OCI-LY1 (cell line): ENCODE results near the gene TAC3.

Source experiments
- H2AFZ ChIP-seq: fragments of 200-600 bp; sonication (generic), shearing (Covaris generic); 2 replicates; pipeline ENCODE4 v1.6.0; 2014; ENCODE audit warnings: antibody characterized with exemption, mild to moderate bottlenecking, low read length
- H3F3A ChIP-seq: fragments of 200-600 bp; sonication (generic), shearing (Covaris generic); 2 replicates; pipeline ENCODE4 v1.6.0; 2014; ENCODE audit warnings: mild to moderate bottlenecking, antibody characterized with exemption, low read length, moderate library complexity; ENCODE audit not compliant: insufficient read depth
- H3K27ac ChIP-seq: fragments of 200-600 bp; sonication (generic); 2 replicates; pipeline ENCODE4 v1.5.1; 2014; ENCODE audit warnings: low read length, mixed run types, mild to moderate bottlenecking, low read depth; ENCODE audit not compliant: poor library complexity, severe bottlenecking
- H3K27me3 ChIP-seq: fragments of 200-600 bp; sonication (generic); 2 replicates; pipeline ENCODE4 v1.6.0; 2014; ENCODE audit warnings: antibody characterized with exemption, mild to moderate bottlenecking, low read length, moderate library complexity; ENCODE audit not compliant: insufficient read depth
- H3K36me3 ChIP-seq: fragments of 200-600 bp; sonication (generic); 2 replicates; pipeline ENCODE4 v1.6.1; 2014; ENCODE audit warnings: mild to moderate bottlenecking, antibody characterized with exemption, low read length, moderate library complexity, mixed read lengths; ENCODE audit not compliant: insufficient read depth
- H3K4me1 ChIP-seq: fragments of 200-600 bp; sonication (generic); 2 replicates; pipeline ENCODE4 v1.5.1; 2014; ENCODE audit warnings: mild to moderate bottlenecking, low read length, moderate library complexity; ENCODE audit not compliant: insufficient read depth, severe bottlenecking
- H3K4me2 ChIP-seq: fragments of 200-600 bp; sonication (generic), shearing (Covaris generic); 2 replicates; pipeline ENCODE4 v1.6.1; 2014; ENCODE audit warnings: low read length
- H3K4me3 ChIP-seq: fragments of 200-600 bp; sonication (generic); 2 replicates; pipeline ENCODE4 v1.5.1; 2014; ENCODE audit warnings: low read length, low read depth, mild to moderate bottlenecking, mixed read lengths; ENCODE audit not compliant: poor library complexity, severe bottlenecking
- H3K79me2 ChIP-seq: fragments of 200-600 bp; shearing (Covaris generic); 2 replicates; pipeline ENCODE4 v1.6.1; 2016; ENCODE audit warnings: mixed run types, low read length, mixed read lengths; ENCODE audit not compliant: insufficient read depth
- H3K9ac ChIP-seq: fragments of 200-600 bp; sonication (generic), shearing (Covaris generic); 2 replicates; pipeline ENCODE4 v1.6.1; 2014; ENCODE audit warnings: mild to moderate bottlenecking, low read length, mixed read lengths
- H3K9me2 ChIP-seq: fragments of 200-600 bp; sonication (generic), shearing (Covaris generic); 2 replicates; pipeline ENCODE4 v1.6.1; 2014; ENCODE audit warnings: low read depth, mild to moderate bottlenecking, low read length, mixed read lengths
- H3K9me3 ChIP-seq: fragments of 200-600 bp; shearing (Covaris generic); 2 replicates; pipeline ENCODE4 v1.6.1; 2014; ENCODE audit warnings: low read length, mixed read lengths
- H4K20me1 ChIP-seq: fragments of 200-600 bp; sonication (generic), shearing (Covaris generic); 2 replicates; pipeline ENCODE4 v1.6.0; 2016; ENCODE audit warnings: mild to moderate bottlenecking, low read length; ENCODE audit not compliant: insufficient read depth
- CTCF ChIP-seq: fragments of 200-600 bp; sonication (generic), shearing (Covaris generic); IDR thresholded peaks from 2 replicates; pipeline ENCODE4 v1.5.1; 2017; ENCODE audit warnings: mild to moderate bottlenecking, antibody characterized with exemption, low read length, moderate library complexity, mixed read lengths
- EZH2 ChIP-seq: fragments of 200-600 bp; sonication (generic), shearing (Covaris generic); IDR thresholded peaks from 2 replicates; pipeline ENCODE4 v1.8.0; 2017; ENCODE audit warnings: borderline replicate concordance, mixed run types, mild to moderate bottlenecking, antibody characterized with exemption, low read length, moderate library complexity, mixed read lengths

TAC3 gene

GRCh38 chr12:57009949-57010626 lies 6.2 kb downstream of the TAC3 start:
- 0 out of 2 replicates have a peak, but pooled peaks cover 6% of the 10 kb centered on the region for H3K79me2 ChIP-seq
- H3K9me3 ChIP-seq, result no peaks in the 10 kb centered on the region
- peaks cover 15% of the 10 kb centered on the region for H3K4me1 ChIP-seq
- no peaks in the 10 kb centered on the region for H3F3A ChIP-seq
- H2AFZ ChIP-seq, result no peak overlapping the region
- no peaks in the 10 kb centered on the region for H3K9me2 ChIP-seq
- H3K27ac ChIP-seq, result no peak overlapping the region
- no peak overlapping the region for H3K4me3 ChIP-seq
- H3K27me3 ChIP-seq, result peaks cover 6% of the 10 kb centered on the region; the same call in 1 of the 2 replicates
- H3K9ac ChIP-seq, result no peak overlapping the region
- H3K36me3 ChIP-seq, result no peaks in the 10 kb centered on the region
- TF ChIP-seq EZH2, result no peak
- TF ChIP-seq CTCF, result no peak
- no peak overlapping the region for H3K4me2 ChIP-seq
- no peaks in the 10 kb centered on the region for H4K20me1 ChIP-seq

GRCh38 chr12:57008178-57008577 lies 8.2 kb downstream of the TAC3 start:
- TF ChIP-seq CTCF (peak; percentile 76), EZH2 (no peak)
- no peaks in the 10 kb centered on the region for H3F3A ChIP-seq
- no peaks in the 10 kb centered on the region for H3K9me3 ChIP-seq
- no peaks in the 10 kb centered on the region for H4K20me1 ChIP-seq
- H3K9me2 ChIP-seq, result no peaks in the 10 kb centered on the region
- peaks cover 3% of the 10 kb centered on the region; the same call in 1 of the 2 replicates for H3K27me3 ChIP-seq
- H3K36me3 ChIP-seq, result peaks cover 17% of the 10 kb centered on the region
- no peak overlapping the region for H2AFZ ChIP-seq
- H3K4me2 ChIP-seq, result no peak overlapping the region
- 0 out of 2 replicates have a peak, but pooled peaks cover 6% of the 10 kb centered on the region for H3K79me2 ChIP-seq
- H3K27ac ChIP-seq, result no peak overlapping the region
- H3K9ac ChIP-seq, result no peak overlapping the region
- H3K4me1 ChIP-seq, result peaks cover 18% of the 10 kb centered on the region
- H3K4me3 ChIP-seq, result no peak overlapping the region

DNA sequence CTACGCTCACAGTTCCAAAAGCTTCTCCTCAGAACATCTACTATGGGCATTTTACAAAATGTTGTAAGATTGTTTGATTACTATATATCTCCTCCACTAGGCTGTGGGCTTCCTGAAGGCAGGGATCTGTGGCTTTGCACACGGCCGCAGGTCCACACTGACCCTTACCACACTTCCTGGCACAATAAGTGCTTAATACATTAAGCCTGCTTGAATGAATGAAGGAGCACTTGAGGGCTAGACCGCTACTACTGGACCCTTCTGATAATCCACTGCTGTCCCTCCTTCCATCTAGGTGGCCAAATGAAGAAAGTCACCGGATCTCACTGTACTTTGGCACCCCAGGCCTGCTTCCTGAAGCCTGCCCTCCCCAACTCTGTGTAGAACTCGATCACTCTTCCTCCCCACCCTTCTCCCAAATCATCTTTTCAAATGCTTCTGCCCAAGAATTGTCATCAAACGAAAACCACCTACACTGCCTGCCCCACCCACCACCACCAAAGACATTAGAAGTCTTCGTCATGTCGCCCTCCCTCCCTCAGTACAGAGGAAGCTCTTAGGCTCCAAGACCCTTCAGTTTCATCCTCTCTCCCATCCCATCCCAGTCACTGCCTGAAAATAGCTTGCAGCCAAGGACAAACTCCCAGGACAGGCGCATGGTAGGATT lies 9.4 kb downstream of the TAC3 start:
- H3K36me3 ChIP-seq, result peaks cover 28% of the 10 kb centered on the region
- H3K4me2 ChIP-seq, result peak overlapping the region; percentile 51
- H3K27me3 ChIP-seq, result no peaks in the 10 kb centered on the region
- 0 out of 2 replicates have a peak, but pooled peaks cover 6% of the 10 kb centered on the region for H3K79me2 ChIP-seq
- no peaks in the 10 kb centered on the region for H3K9me3 ChIP-seq
- peak overlapping the region; percentile 50 for H3K4me3 ChIP-seq
- TF ChIP-seq EZH2 (no peak), CTCF (no peak)
- no peak overlapping the region for H2AFZ ChIP-seq
- H3K4me1 ChIP-seq, result peaks cover 18% of the 10 kb centered on the region
- no peak overlapping the region for H3K27ac ChIP-seq
- peak overlapping the region; percentile 41; the same call in 1 of the 2 replicates for H3K9ac ChIP-seq
- H4K20me1 ChIP-seq, result no peaks in the 10 kb centered on the region
- no peaks in the 10 kb centered on the region for H3K9me2 ChIP-seq
- no peaks in the 10 kb centered on the region for H3F3A ChIP-seq
